WI38 (cell line): Measurements from ENCODE around the gene ANKRD22.

Source experiments
- H3K4me3 ChIP-seq: 2 replicates; pipeline ENCODE4 v1.5.1; 2011; ENCODE audit warnings: low read depth, mild to moderate bottlenecking, control low read depth, low read length
- CTCF ChIP-seq: IDR thresholded peaks from 2 replicates; pipeline ENCODE4 v1.5.1; 2012; ENCODE audit warnings: low read depth, mild to moderate bottlenecking, control low read depth, low read length

Gene ANKRD22

GRCh38 chr10:88835096-88835909 is 16.3 kb downstream of the ANKRD22 start:
- peak; percentile 60 for TF ChIP-seq CTCF
- H3K4me3 ChIP-seq: no peak overlapping the region

GRCh38 chr10:88833723-88834122 is 17.9 kb downstream of the ANKRD22 start:
- no peak overlapping the region for H3K4me3 ChIP-seq
- no peak for TF ChIP-seq CTCF

GRCh38 chr10:88833156-88833555 is 18.5 kb downstream of the ANKRD22 start:
- no peak for TF ChIP-seq CTCF

GRCh38 chr10:88832376-88832775 is 19.3 kb downstream of the ANKRD22 start:
- H3K4me3 ChIP-seq: no peak overlapping the region
- TF ChIP-seq CTCF: no peak

More at GRCh38 chr10:88833156-88833555, 18.5 kb downstream of the ANKRD22 start:
- H3K4me3 ChIP-seq: no peak overlapping the region

GRCh38 chr10:88831709-88832108 is 19.9 kb downstream of the ANKRD22 start:
- TF ChIP-seq CTCF: no peak
- no peak overlapping the region for H3K4me3 ChIP-seq

- no peak overlapping the region for H3K4me3 ChIP-seq
- TF ChIP-seq CTCF: no peak
These were observed 20.9 kb downstream of the ANKRD22 start for GRCh38 chr10:88830643-88831268.

- no peak overlapping the region for H3K4me3 ChIP-seq
- no peak for TF ChIP-seq CTCF
These were observed 23.3 kb downstream of the ANKRD22 start for GRCh38 chr10:88828310-88828709.
